Astrocyte (in vitro differentiated cells and primary cell): ENCODE results near the gene KRTAP9-3. TPM values are rescaled to one million over a fixed set of nuclear protein-coding genes. Genes with fewer than 3 reads are reported as not detected.
"Not testable (repeated sequence)": the region's sequence is repeated elsewhere in the genome, so short reads cannot be mapped to it uniquely, and the experiment has no call there.

Experiments used
- DNase-seq: peaks from one replicate; pipeline ENCODE4 v3.0.0-alpha.2; 2010; ENCODE audit warnings: low read depth
- FAIRE-seq: peaks from 2 replicates; lab custom pipeline; 2011; peaks lifted over from hg19 to GRCh38; lab: Jason Lieb, UNC
- H2AFZ ChIP-seq: 2 replicates; pipeline ENCODE4 v1.6.0; 2012; ENCODE audit warnings: low read depth, low read length, inconsistent platforms
- H3K27ac ChIP-seq: 2 replicates; pipeline ENCODE4 v1.5.1; 2011; ENCODE audit warnings: low read depth, low read length, inconsistent platforms
- H3K27me3 ChIP-seq: 2 replicates; pipeline ENCODE4 v1.6.0; 2011; ENCODE audit warnings: low read length, inconsistent platforms; ENCODE audit not compliant: insufficient read depth
- H3K36me3 ChIP-seq: 2 replicates; pipeline ENCODE4 v1.5.1; 2011; ENCODE audit warnings: low read length, inconsistent platforms; ENCODE audit not compliant: insufficient read depth
- H3K4me1 ChIP-seq: 2 replicates; pipeline ENCODE4 v1.5.1; 2011; ENCODE audit warnings: low read length, inconsistent platforms; ENCODE audit not compliant: insufficient read depth
- H3K4me2 ChIP-seq: 2 replicates; pipeline ENCODE4 v1.6.0; 2012; ENCODE audit warnings: low read length, inconsistent platforms
- H3K4me3 ChIP-seq: 2 replicates; pipeline ENCODE4 v1.5.1; 2011; ENCODE audit warnings: low read depth, mild to moderate bottlenecking, low read length, inconsistent platforms; ENCODE audit not compliant: insufficient read depth
- H3K79me2 ChIP-seq: 2 replicates; pipeline ENCODE4 v1.6.0; 2012; ENCODE audit warnings: mild to moderate bottlenecking, low read length, inconsistent platforms; ENCODE audit not compliant: insufficient read depth
- H3K9ac ChIP-seq: 2 replicates; pipeline ENCODE4 v1.6.0; 2012; ENCODE audit warnings: mild to moderate bottlenecking, low read length, inconsistent platforms
- H3K9me3 ChIP-seq: 2 replicates; pipeline ENCODE4 v1.5.1; 2012; ENCODE audit warnings: low read depth, mild to moderate bottlenecking, low read length, inconsistent platforms; ENCODE audit not compliant: insufficient read depth
- H4K20me1 ChIP-seq: 2 replicates; pipeline ENCODE4 v1.6.0; 2012; ENCODE audit warnings: low read length, inconsistent platforms; ENCODE audit not compliant: insufficient read depth
- H3K27ac Mint-ChIP-seq: one replicate; pipeline ENCODE4 v1.8.0; 2021; ENCODE audit warnings: mild to moderate bottlenecking, mixed read lengths; ENCODE audit not compliant: unreplicated experiment
- H3K27me3 Mint-ChIP-seq: one replicate; pipeline ENCODE4 v1.8.0; 2021; ENCODE audit warnings: low read depth, mixed read lengths; ENCODE audit not compliant: unreplicated experiment
- H3K36me3 Mint-ChIP-seq: one replicate; pipeline ENCODE4 v1.8.0; 2021; ENCODE audit warnings: low read depth, mixed read lengths; ENCODE audit not compliant: unreplicated experiment
- H3K4me1 Mint-ChIP-seq: one replicate; pipeline ENCODE4 v1.8.0; 2021; ENCODE audit warnings: low read depth, mixed read lengths; ENCODE audit not compliant: unreplicated experiment
- H3K4me3 Mint-ChIP-seq: one replicate; pipeline ENCODE4 v1.8.0; 2021; ENCODE audit warnings: mild to moderate bottlenecking, moderate library complexity, mixed read lengths; ENCODE audit not compliant: unreplicated experiment
- H3K9me3 Mint-ChIP-seq: one replicate; pipeline ENCODE4 v1.8.0; 2021; ENCODE audit warnings: mild to moderate bottlenecking, mixed read lengths; ENCODE audit not compliant: unreplicated experiment
- EZH2 ChIP-seq: IDR thresholded peaks from 2 replicates; pipeline ENCODE4 v1.6.1; 2012; ENCODE audit warnings: mild to moderate bottlenecking, low read length, inconsistent platforms; ENCODE audit not compliant: insufficient read depth
- total RNA-seq: library from RNA; stranded (reverse); gene quantifications from 2 replicates; pipeline ENCODE4 v1.2.1, GENCODE V29; 2021
- TF ChIP-seq, protein P1 (sequence below): IDR thresholded peaks from 2 replicates; pipeline ENCODE4 v1.5.1; 2011; ENCODE audit warnings: low read depth, mild to moderate bottlenecking, inconsistent platforms, low read length, moderate library complexity; ENCODE audit not compliant: insufficient read depth

Gene KRTAP9-3
- total RNA-seq, 1 donor from 2014 or later = not detected

DNA sequence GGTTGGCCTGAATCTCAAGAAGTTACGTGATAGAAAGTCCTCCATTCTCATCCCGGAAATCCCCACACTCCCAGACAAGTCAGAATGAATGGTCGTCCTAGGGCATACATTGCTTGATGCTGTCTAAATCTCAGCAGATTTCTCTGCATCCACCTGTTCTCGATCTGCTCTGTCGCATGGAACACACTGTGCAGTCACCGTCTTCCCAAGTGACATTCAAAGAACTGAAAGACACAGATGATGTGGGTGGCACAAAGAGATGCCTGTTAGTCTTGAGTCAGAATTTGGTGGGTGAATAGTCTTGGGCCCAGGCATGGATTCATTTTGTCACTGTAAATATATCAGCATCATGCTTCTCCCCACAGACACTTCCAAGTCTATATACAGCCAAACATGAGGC is 518 bp upstream of the KRTAP9-3 start:
- Histone ChIP-seq H3K36me3 (no peaks in the 10 kb centered on the region), H3K9ac (no peak overlapping the region), H3K4me3 (no peak overlapping the region), H3K79me2 (no peaks in the 10 kb centered on the region), H3K27ac (no peak overlapping the region), H3K27me3 (peaks cover 8% of the 10 kb centered on the region), H3K4me1 (no peaks in the 10 kb centered on the region), H3K4me2 (no peak overlapping the region), H4K20me1 (no peaks in the 10 kb centered on the region), H2AFZ (no peak overlapping the region), H3K9me3 (no peaks in the 10 kb centered on the region)
- no peaks in the 10 kb centered on the region for H3K4me1 Mint-ChIP-seq
- no peak overlapping the region for H3K4me3 Mint-ChIP-seq
- H3K27ac Mint-ChIP-seq = no peak overlapping the region
- peaks cover 22% of the 10 kb centered on the region for H3K27me3 Mint-ChIP-seq
- peaks cover 2% of the 10 kb centered on the region for H3K9me3 Mint-ChIP-seq
- no peak for TF ChIP-seq EZH2
- TF ChIP-seq, protein P1, sequence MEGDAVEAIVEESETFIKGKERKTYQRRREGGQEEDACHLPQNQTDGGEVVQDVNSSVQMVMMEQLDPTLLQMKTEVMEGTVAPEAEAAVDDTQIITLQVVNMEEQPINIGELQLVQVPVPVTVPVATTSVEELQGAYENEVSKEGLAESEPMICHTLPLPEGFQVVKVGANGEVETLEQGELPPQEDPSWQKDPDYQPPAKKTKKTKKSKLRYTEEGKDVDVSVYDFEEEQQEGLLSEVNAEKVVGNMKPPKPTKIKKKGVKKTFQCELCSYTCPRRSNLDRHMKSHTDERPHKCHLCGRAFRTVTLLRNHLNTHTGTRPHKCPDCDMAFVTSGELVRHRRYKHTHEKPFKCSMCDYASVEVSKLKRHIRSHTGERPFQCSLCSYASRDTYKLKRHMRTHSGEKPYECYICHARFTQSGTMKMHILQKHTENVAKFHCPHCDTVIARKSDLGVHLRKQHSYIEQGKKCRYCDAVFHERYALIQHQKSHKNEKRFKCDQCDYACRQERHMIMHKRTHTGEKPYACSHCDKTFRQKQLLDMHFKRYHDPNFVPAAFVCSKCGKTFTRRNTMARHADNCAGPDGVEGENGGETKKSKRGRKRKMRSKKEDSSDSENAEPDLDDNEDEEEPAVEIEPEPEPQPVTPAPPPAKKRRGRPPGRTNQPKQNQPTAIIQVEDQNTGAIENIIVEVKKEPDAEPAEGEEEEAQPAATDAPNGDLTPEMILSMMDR = no peak
- no peaks in the 10 kb centered on the region for H3K36me3 Mint-ChIP-seq
- no peak for FAIRE-seq
- no peak for DNase-seq

DNA sequence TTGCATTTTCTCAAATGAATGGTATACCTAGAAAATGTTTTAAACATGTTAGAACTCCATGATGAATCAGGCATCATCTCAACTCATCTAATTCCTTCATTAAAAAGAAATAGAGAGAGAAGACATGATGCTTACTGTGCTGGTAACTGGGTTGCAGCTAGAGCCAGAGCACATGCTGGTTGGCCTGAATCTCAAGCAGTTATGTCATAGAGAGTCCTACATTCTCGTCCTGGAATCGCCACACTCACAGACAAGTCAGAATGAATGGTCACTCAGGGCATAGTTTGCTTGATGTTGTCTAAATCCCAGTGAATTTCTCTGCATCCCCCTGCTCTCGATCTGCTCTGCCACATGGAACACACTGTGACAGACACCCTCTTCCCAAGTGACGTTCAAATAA is 4.9 kb downstream of the KRTAP9-3 start:
- peaks cover 24% of the 10 kb centered on the region for H3K27me3 Mint-ChIP-seq
- not testable (repeated sequence) for H3K36me3 Mint-ChIP-seq, H3K9me3 Mint-ChIP-seq, H3K4me3 ChIP-seq, FAIRE-seq, DNase-seq, H2AFZ ChIP-seq, H3K4me2 ChIP-seq, H3K4me1 ChIP-seq, H3K4me3 Mint-ChIP-seq, H3K27me3 ChIP-seq, H3K9ac ChIP-seq, H4K20me1 ChIP-seq, H3K27ac ChIP-seq, H3K4me1 Mint-ChIP-seq, H3K36me3 ChIP-seq, H3K27ac Mint-ChIP-seq, H3K9me3 ChIP-seq, H3K79me2 ChIP-seq

DNA sequence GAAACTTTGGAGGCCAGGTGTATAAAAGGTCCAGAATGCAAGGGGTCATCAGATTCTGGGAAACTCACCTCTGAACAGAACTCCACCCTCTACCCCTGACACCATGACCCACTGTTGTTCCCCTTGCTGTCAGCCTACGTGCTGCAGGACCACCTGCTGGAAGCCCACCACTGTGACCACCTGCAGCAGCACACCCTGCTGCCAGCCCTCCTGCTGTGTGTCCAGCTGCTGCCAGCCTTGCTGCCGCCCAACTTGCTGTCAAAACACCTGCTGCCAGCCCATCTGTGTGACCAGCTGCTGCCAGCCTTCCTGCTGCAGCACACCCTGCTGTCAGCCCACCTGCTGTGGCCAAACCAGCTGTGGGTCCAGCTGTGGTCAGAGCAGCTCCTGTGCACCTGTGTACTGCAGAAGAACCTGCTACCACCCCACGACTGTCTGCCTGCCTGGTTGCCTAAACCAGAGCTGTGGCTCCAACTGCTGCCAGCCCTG is 5.7 kb downstream of the KRTAP9-3 start, which contains the start of gene KRTAP9-8:
Gene KRTAP9-8, plus strand, starts transcription at position 51 of the 489 bp plus-strand sequence. Its CDS starts 53 bp downstream, at position 104.
- not testable (repeated sequence) for H3K4me1 Mint-ChIP-seq, H3K4me1 ChIP-seq, FAIRE-seq, H3K27ac Mint-ChIP-seq, H3K79me2 ChIP-seq, H3K9ac ChIP-seq, H2AFZ ChIP-seq, H3K4me3 ChIP-seq, DNase-seq, H3K4me3 Mint-ChIP-seq, H3K36me3 Mint-ChIP-seq, H3K36me3 ChIP-seq, H3K4me2 ChIP-seq, H3K27me3 ChIP-seq, H3K9me3 Mint-ChIP-seq, H4K20me1 ChIP-seq, H3K9me3 ChIP-seq, H3K27ac ChIP-seq
- H3K27me3 Mint-ChIP-seq = peaks cover 23% of the 10 kb centered on the region

GRCh38 chr17:41246995-41247787 is 14.9 kb downstream of the KRTAP9-3 start:
- FAIRE-seq, DNase-seq, H3K9ac ChIP-seq, H3K4me1 ChIP-seq, H3K4me1 Mint-ChIP-seq, H3K4me2 ChIP-seq, H3K79me2 ChIP-seq, H3K9me3 Mint-ChIP-seq, H3K4me3 ChIP-seq, H3K27me3 ChIP-seq, H3K4me3 Mint-ChIP-seq, H3K27ac Mint-ChIP-seq, H4K20me1 ChIP-seq, H3K36me3 Mint-ChIP-seq, H3K27ac ChIP-seq, H3K36me3 ChIP-seq, H3K9me3 ChIP-seq, H2AFZ ChIP-seq: not testable (repeated sequence)
- peaks cover 35% of the 10 kb centered on the region for H3K27me3 Mint-ChIP-seq

GRCh38 chr17:41249637-41250240 is 17.5 kb downstream of the KRTAP9-3 start, which contains the start of gene KRTAP9-4:
KRTAP9-4 (plus strand) TSS chr17:41249687; CDS start chr17:41249721, 34 bp downstream.
- not testable (repeated sequence) for H3K79me2 ChIP-seq, FAIRE-seq, H3K27ac Mint-ChIP-seq

More at GRCh38 chr17:41249637-41250240, 17.5 kb downstream of the KRTAP9-3 start, which contains the start of gene KRTAP9-4:
- H3K36me3 ChIP-seq, H3K4me1 Mint-ChIP-seq, DNase-seq, H3K4me3 Mint-ChIP-seq, H3K4me2 ChIP-seq, H3K4me1 ChIP-seq, H3K4me3 ChIP-seq, H3K36me3 Mint-ChIP-seq, H2AFZ ChIP-seq, H3K9me3 Mint-ChIP-seq, H3K9ac ChIP-seq, H3K9me3 ChIP-seq, H3K27me3 ChIP-seq, H3K27ac ChIP-seq, H4K20me1 ChIP-seq: not testable (repeated sequence)
- H3K27me3 Mint-ChIP-seq = peaks cover 39% of the 10 kb centered on the region
